Measurements from ENCODE around the gene PRKCB. TPM values are rescaled to one million over a fixed set of nuclear protein-coding genes. Genes with fewer than 3 reads are reported as not detected.
A peak's percentile ranks its signal among the peaks of the same experiment; 100 is the strongest.

The PRKCB gene
- total RNA-seq (17.8 TPM), polyA plus RNA-seq (ENCODE audit: insufficient read depth, low read depth, low replicate concordance) (0.62 TPM)
- long read RNA-seq, donor 1, full-length matches to known transcripts = 1 of 1 reads
- long read RNA-seq, donor 1, partial matches to known transcripts = 0 of 1 reads
- long read RNA-seq, donor 1, other reads (novel, unspliced or antisense) = 0 of 1 reads
- long read RNA-seq, donor 2, full-length matches to known transcripts = 1 of 1 reads
- long read RNA-seq, donor 2, partial matches to known transcripts = 0 of 1 reads
- long read RNA-seq, donor 2, other reads (novel, unspliced or antisense) = 0 of 1 reads
- long read RNA-seq, donor 3 = 0 reads
- long read RNA-seq, donor 4, partial matches to known transcripts = 0 of 1 reads
- long read RNA-seq, donor 4, other reads (novel, unspliced or antisense) = 0 of 1 reads
- long read RNA-seq, donor 5 = 0 reads
- long read RNA-seq, donor 6 = 0 reads
- long read RNA-seq, donor 7, full-length matches to known transcripts = 8 of 14 reads
- long read RNA-seq, donor 7, partial matches to known transcripts = 3 of 14 reads
- long read RNA-seq, donor 7, other reads (novel, unspliced or antisense) = 3 of 14 reads
- long read RNA-seq, donor 8, full-length matches to known transcripts = 1 of 1 reads
- long read RNA-seq, donor 8, partial matches to known transcripts = 0 of 1 reads
- long read RNA-seq, donor 8, other reads (novel, unspliced or antisense) = 0 of 1 reads
- long read RNA-seq, donor 9 = 0 reads
- long read RNA-seq, donor 10 = 0 reads

GRCh38 chr16:23835390-23836077 lies at the start of gene PRKCB:
Gene PRKCB (plus strand): TSS chr16:23835983.
- peak within 1 kb of the TSS in 1 of 3 donors; percentile 16 for H3K4me3 ChIP-seq (ENCODE audit: low read length in 3 of 3)
- peak; percentile 92 to 94 (median 92) for DNase-seq
- peaks cover 0 to 4% (median 0%) of the 10 kb centered on the region in 3 donors for H3K9me3 ChIP-seq (ENCODE audit: control insufficient read depth in 2 of 3, insufficient read depth in 1 of 3, low read length in 3 of 3)
- TF ChIP-seq CTCF (IDR thresholded peaks at IDR 0.05; ENCODE audit: borderline replicate concordance, extremely low read depth, insufficient read depth) = no peak
- no peak for FAIRE-seq
- H3K27ac ChIP-seq (ENCODE audit: low read depth in 2 of 2, low read length in 2 of 2) = no peak within 1 kb of the TSS
- intact Hi-C loops (cut with DNase I) = no loop called here
- H3K27me3 ChIP-seq (ENCODE audit: control insufficient read depth, insufficient read depth, low read length) = peaks cover 9% of the 10 kb centered on the region
- H3K36me3 ChIP-seq (ENCODE audit: control insufficient read depth in 2 of 3, insufficient read depth in 3 of 3, low read length in 3 of 3) = no peaks in the 10 kb centered on the region
- no peak within 1 kb of the TSS for H3K9ac ChIP-seq (ENCODE audit: low read length in 3 of 3)
- H3K4me1 ChIP-seq (ENCODE audit: control insufficient read depth in 2 of 3, insufficient read depth in 2 of 3, low read depth in 1 of 3, low read length in 3 of 3) = no peaks in the 10 kb centered on the region

- H3K4me3 ChIP-seq (ENCODE audit: low read length in 3 of 3) = no peak overlapping the region
- no peak overlapping the region for H3K27ac ChIP-seq (ENCODE audit: low read depth in 2 of 2, low read length in 2 of 2)
- H3K9me3 ChIP-seq (ENCODE audit: control insufficient read depth in 2 of 3, insufficient read depth in 1 of 3, low read length in 3 of 3) = no peaks in the 10 kb centered on the region
- H3K9ac ChIP-seq (ENCODE audit: low read length in 3 of 3) = no peak overlapping the region
- no peak for TF ChIP-seq CTCF (IDR thresholded peaks at IDR 0.05; ENCODE audit: borderline replicate concordance, extremely low read depth, insufficient read depth)
- intact Hi-C loops (cut with DNase I) = no loop called here
- FAIRE-seq (no peak), DNase-seq (no peak)
- H3K27me3 ChIP-seq (ENCODE audit: control insufficient read depth, insufficient read depth, low read length) = no peaks in the 10 kb centered on the region
- no peaks in the 10 kb centered on the region for H3K4me1 ChIP-seq (ENCODE audit: control insufficient read depth in 2 of 3, insufficient read depth in 2 of 3, low read depth in 1 of 3, low read length in 3 of 3)
- H3K36me3 ChIP-seq (ENCODE audit: control insufficient read depth in 2 of 3, insufficient read depth in 3 of 3, low read length in 3 of 3) = no peaks in the 10 kb centered on the region
These were observed 48.7 kb upstream of the PRKCB start for GRCh38 chr16:23786964-23787561.

- no peak for TF ChIP-seq CTCF (IDR thresholded peaks at IDR 0.05; ENCODE audit: borderline replicate concordance, extremely low read depth, insufficient read depth)
- intact Hi-C loops (cut with DNase I) = no loop called here
- Histone ChIP-seq H3K9me3 (ENCODE audit: control insufficient read depth in 2 of 3, insufficient read depth in 1 of 3, low read length in 3 of 3) (no peaks in the 10 kb centered on the region), H3K27ac (ENCODE audit: low read depth in 2 of 2, low read length in 2 of 2) (no peak overlapping the region), H3K36me3 (ENCODE audit: control insufficient read depth in 2 of 3, insufficient read depth in 3 of 3, low read length in 3 of 3) (no peaks in the 10 kb centered on the region), H3K9ac (ENCODE audit: low read length in 3 of 3) (no peak overlapping the region), H3K27me3 (ENCODE audit: control insufficient read depth, insufficient read depth, low read length) (no peaks in the 10 kb centered on the region), H3K4me1 (ENCODE audit: control insufficient read depth in 2 of 3, insufficient read depth in 2 of 3, low read depth in 1 of 3, low read length in 3 of 3) (no peaks in the 10 kb centered on the region), H3K4me3 (ENCODE audit: low read length in 3 of 3) (no peak overlapping the region)
- no peak for DNase-seq
- FAIRE-seq = no peak
These were observed 47.1 kb upstream of the PRKCB start for GRCh38 chr16:23788685-23789084.

Measured in kidney (tissue), 22 donors.